ENCODE data around the gene IZUMO4. TPM values are rescaled to one million over a fixed set of nuclear protein-coding genes. Genes with fewer than 3 reads are reported as not detected.

Gene IZUMO4, protein sequence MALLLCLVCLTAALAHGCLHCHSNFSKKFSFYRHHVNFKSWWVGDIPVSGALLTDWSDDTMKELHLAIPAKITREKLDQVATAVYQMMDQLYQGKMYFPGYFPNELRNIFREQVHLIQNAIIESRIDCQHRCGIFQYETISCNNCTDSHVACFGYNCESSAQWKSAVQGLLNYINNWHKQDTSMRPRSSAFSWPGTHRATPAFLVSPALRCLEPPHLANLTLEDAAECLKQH
- polyA plus RNA-seq (ENCODE audit: insufficient read length in 4 of 4) = 1 to 10 TPM; 4.0 to 9.2 (median 7.4) TPM

GRCh38 chr19:2096480-2097202 is at the start of gene IZUMO4:
Gene IZUMO4, plus strand, starts transcription at chr19:2096915. Its CDS starts 31 bp downstream, at chr19:2096946.
- peak; percentile 91 to 96 (median 94) for DNase-seq (ENCODE audit: low read depth in 4 of 4, low spot score in 2 of 4)

- DNase-seq (ENCODE audit: low read depth in 4 of 4, low spot score in 2 of 4) = no peak
Observed at GRCh38 chr19:2047076-2047448, 49.7 kb upstream of the IZUMO4 start.

GRCh38 chr19:2047449-2048103 is 49.1 kb upstream of the IZUMO4 start:
- DNase-seq (ENCODE audit: low read depth in 4 of 4, low spot score in 2 of 4) = no peak

- DNase-seq (ENCODE audit: low read depth in 4 of 4, low spot score in 2 of 4) = no peak
Observed at GRCh38 chr19:2048104-2048958, 48.4 kb upstream of the IZUMO4 start.

GRCh38 chr19:2048959-2049740 is 47.6 kb upstream of the IZUMO4 start:
- DNase-seq (ENCODE audit: low read depth in 4 of 4, low spot score in 2 of 4) = no peak

DNA sequence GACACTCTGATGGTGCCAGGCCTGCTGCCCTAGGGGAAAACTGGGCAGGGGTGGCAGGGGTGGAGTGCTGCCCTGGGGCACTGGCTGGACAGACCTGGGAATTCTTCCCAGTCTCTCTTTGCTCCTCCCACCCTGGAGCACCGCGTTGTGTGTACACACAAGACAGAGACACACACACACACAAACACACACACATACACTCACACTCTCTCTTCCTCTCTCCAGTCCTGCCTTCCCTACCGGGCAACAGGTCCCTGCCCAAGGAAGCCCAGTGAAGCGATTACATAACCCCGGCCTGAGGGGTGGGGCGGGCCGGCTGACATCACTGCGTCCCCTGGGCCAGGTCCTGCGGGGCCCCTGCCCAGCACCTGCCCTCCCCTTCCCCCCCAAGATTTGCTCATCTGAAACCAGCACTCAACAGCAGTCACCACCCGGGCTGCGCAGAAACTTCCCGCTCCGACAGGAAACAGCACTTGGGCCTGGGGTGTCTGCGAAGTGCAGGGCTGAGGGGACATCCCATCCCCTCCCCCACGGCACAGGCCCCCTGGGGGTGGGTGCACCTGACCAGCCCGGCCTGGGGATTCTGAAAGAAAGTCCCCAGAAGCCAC is 46.9 kb upstream of the IZUMO4 start:
- peak in 1 of 4 donors; percentile 53 for DNase-seq (ENCODE audit: low read depth in 4 of 4, low spot score in 2 of 4)

DNA sequence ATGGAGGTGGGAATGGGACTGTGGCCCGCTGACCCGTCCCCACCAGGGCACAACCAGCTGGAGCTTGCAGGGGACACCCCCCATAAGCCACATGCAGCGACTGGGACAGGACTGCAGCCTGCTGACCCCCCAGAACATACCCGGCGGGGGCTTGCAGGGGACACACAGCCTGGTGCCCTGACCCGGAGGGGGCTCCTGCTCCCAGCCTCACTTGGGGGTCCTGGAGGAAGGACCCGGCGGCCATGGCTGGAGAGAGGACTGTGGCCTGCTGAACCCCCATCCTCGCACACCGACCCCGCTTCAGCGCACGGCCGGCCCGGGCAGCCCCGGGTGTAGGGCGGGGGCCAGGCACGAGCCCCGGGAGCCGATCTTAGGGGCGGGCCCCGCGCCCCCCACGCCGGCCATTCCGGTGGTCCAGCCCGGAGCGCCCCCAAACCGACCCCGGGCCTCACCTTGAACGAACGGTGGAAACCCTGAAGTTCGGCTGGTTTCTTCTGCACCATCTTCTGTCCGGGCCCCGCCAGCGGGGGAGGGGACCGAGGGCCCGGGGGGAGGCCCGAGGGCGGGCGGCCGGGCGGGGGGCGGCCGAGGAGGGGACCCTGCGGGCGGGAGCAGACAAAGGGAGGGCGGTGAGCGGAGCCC is 46.2 kb upstream of the IZUMO4 start:
- DNase-seq (ENCODE audit: low read depth in 4 of 4, low spot score in 2 of 4) = no peak

DNA sequence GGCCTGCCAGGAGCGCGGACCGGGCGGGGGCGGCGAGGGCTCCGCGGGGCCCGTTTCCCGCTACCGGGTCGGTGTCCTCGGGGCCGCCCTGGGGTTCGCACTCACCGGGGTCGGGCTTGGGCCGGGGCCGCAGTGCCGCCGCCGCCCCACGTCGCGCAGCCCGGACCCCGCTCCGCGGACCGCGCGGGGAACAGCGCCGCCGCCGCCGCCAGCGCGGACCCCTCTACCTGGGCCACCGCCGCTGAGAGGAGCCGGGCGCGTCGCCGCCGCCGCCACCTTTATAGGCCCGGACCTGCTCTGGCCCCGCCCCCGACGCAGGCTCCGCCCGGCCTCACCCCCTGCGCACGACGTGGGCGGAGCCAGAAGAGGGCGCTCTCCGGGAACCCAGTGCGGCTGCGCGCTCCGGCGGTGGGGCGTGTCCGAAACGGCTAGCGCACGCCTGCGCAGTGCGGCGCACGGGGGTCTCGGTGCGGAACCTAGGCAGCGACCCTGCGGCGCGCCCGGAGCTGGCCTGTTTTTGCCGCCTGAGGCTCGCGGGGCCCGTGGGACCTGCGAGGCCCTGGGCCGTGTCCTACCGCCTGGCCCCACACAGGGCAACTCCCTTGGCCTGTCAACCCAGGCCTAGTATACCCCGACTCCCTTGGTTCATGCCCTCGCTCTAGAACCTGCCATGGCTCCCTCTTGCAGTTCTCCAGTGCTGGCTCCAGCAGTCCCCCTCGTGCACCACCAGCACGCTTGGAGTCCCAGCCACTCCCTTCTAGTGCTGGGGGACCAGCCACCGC is 45.5 kb upstream of the IZUMO4 start, which contains the start of gene MKNK2:
Gene MKNK2 (minus strand): TSS at position 254 of the 782 bp plus-strand sequence. CDS start 393 bp downstream, outside the sequence.
- peak in 3 of 4 donors; percentile 81 to 85 (median 83) for DNase-seq (ENCODE audit: low read depth in 4 of 4, low spot score in 2 of 4)

DNA sequence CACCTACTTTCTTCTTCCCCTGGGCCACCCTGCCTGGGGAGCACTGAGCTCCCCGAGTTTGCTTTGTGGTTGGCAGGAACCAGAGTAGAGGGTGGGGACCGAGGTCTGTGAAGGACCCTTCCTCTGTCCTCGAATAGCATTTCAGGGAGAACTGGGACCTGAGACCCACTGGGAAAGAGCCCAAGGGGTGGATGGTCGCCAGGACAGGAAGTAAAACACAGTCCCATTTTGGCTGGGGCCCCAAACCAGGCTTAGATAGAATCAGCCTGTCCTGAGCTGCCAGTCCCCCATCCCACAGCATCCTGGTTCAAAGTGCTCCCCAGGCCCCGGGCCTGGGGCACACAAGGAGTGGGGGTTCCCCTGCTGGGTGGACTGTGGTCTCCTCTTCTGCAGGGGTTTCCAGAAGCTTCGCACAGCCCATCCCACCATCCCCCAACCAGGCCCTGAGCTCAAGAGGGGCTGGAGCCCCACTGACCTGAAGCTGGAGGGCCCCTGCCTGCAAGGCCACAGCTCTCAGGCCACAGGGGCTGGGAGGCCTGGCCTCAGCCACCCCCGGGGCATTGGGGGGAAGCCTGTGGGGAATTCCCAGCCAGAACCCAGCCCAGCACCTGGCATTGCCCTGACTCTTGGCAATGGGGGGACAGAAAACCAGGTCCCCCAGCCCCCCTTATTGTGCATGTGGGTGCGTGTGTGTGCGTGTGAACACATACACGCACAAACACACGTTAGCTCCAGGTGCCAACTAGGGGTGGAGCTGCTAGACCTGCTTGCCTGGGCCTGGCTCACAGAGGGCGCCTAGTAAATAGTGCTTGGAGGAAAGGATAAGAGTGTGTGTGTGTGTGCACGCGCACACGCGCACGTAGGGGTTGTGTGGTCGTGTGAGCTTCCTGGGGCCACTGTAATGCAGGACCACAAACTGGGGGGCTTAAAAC is 44.7 kb upstream of the IZUMO4 start:
- no peak for DNase-seq (ENCODE audit: low read depth in 4 of 4, low spot score in 2 of 4)

GRCh38 chr19:2053601-2054389 is 42.9 kb upstream of the IZUMO4 start:
- no peak for DNase-seq (ENCODE audit: low read depth in 4 of 4, low spot score in 2 of 4)

DNA sequence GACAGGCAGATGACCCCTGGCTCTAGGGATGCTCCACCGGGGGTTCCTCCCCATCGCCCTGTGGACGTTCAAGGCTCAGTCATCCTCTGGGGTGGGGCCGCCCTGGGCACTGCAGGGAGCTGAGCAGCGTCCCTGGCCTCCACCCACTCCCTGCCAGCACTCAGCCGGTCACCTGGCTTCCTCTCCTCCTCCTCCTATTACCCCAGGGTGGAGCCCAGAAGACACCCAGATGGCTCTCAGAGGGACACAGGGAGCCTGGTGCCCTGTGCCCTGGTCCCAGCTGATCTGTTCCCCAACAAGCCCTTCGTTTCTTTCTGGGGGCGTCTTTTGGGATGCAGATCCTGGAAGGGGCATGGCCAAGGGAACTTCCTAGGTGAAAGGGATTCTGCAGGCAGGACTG is 42.0 kb upstream of the IZUMO4 start:
- DNase-seq (ENCODE audit: low read depth in 4 of 4, low spot score in 2 of 4) = no peak

- DNase-seq (ENCODE audit: low read depth in 4 of 4, low spot score in 2 of 4) = no peak
Observed at GRCh38 chr19:2055931-2056836, 40.5 kb upstream of the IZUMO4 start.

- DNase-seq (ENCODE audit: low read depth in 4 of 4, low spot score in 2 of 4) = no peak
Observed at GRCh38 chr19:2056837-2057192, 39.9 kb upstream of the IZUMO4 start.

GRCh38 chr19:2057484-2058469 is 38.9 kb upstream of the IZUMO4 start:
- no peak for DNase-seq (ENCODE audit: low read depth in 4 of 4, low spot score in 2 of 4)
